ENCODE data around the gene HSD17B12. TPM values are rescaled to one million over a fixed set of nuclear protein-coding genes. Genes with fewer than 3 reads are reported as not detected.

Gene HSD17B12
- total RNA-seq, 1 donor from 2014 or later: 84.7 TPM

DNA sequence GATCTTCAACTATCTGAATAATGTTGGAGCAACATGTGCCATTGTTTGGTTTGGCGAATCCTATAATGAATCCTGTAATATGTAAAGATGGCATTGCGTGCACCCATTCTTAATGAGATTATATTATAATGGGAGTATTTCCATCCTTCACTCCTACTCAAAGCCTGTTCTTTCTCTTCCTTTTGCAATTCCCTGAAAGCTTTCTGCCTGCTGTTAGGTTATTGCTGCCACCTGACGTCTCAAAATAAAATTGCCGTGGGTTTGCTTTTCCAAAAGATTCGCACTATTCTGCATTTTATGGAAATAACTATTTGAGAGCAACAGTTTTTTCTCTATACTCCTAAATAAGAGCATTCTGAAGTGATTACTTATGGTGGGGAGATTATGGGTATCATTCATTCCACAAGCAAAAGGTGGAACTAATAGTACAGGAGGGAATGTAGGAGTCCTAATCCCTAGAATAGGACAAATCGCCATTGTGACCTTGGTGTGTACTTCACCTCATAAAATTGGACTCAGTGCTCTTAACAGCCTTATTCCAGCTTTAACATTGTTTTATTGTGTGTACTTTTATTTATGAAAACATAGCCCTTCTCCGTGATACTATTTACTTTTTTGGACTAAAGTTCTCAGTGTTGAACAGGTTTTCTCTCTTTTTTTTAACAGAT lies 130.5 kb downstream of the HSD17B12 start:
- Histone ChIP-seq H3K27me3 (ENCODE audit: control insufficient read depth, insufficient read depth, low read length) (no peaks in the 10 kb centered on the region), H3K4me3 (ENCODE audit: low read depth, low read length) (no peak overlapping the region), H3K36me3 (ENCODE audit: control insufficient read depth, insufficient read depth, low read length) (no peaks in the 10 kb centered on the region)
- peak; percentile 28 for TF ChIP-seq CTCF (IDR thresholded peaks at IDR 0.05; ENCODE audit: insufficient read depth, low read length, poor library complexity, severe bottlenecking)
- DNase-seq (ENCODE audit: low read depth): no peak

DNA sequence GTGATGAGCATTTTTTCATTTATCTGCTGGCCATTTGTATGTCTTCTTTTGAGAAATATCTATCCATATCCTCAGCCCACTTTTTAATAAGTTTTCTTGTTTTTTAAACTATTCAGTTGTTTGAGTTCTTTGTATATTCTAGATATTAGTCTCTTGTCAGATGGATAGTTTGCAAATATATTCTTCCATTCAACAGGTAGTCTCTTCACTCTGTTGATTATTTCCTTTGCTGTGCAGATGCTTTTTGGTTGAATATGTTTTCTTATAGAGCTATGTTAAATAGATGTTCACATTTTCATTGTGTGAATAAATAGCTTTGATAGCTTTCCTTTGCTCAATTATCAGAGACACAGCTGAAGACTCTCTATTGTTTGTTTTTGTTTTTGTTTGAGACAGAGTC lies 131.9 kb downstream of the HSD17B12 start:
- no peak overlapping the region for H3K4me3 ChIP-seq (ENCODE audit: low read depth, low read length)
- TF ChIP-seq CTCF (IDR thresholded peaks at IDR 0.05; ENCODE audit: insufficient read depth, low read length, poor library complexity, severe bottlenecking): no peak
- DNase-seq (ENCODE audit: low read depth): no peak
- no peaks in the 10 kb centered on the region for H3K36me3 ChIP-seq (ENCODE audit: control insufficient read depth, insufficient read depth, low read length)
- no peaks in the 10 kb centered on the region for H3K27me3 ChIP-seq (ENCODE audit: control insufficient read depth, insufficient read depth, low read length)

- TF ChIP-seq CTCF (IDR thresholded peaks at IDR 0.05; ENCODE audit: insufficient read depth, low read length, poor library complexity, severe bottlenecking): no peak
- no peaks in the 10 kb centered on the region for H3K36me3 ChIP-seq (ENCODE audit: control insufficient read depth, insufficient read depth, low read length)
- H3K27me3 ChIP-seq (ENCODE audit: control insufficient read depth, insufficient read depth, low read length): no peaks in the 10 kb centered on the region
- no peak overlapping the region for H3K4me3 ChIP-seq (ENCODE audit: low read depth, low read length)
- no peak for DNase-seq (ENCODE audit: low read depth)
Observed at GRCh38 chr11:43818220-43818619, 137.7 kb downstream of the HSD17B12 start.

- no peaks in the 10 kb centered on the region for H3K27me3 ChIP-seq (ENCODE audit: control insufficient read depth, insufficient read depth, low read length)
- H3K4me3 ChIP-seq (ENCODE audit: low read depth, low read length): no peak overlapping the region
- no peak for TF ChIP-seq CTCF (IDR thresholded peaks at IDR 0.05; ENCODE audit: insufficient read depth, low read length, poor library complexity, severe bottlenecking)
- no peak for DNase-seq (ENCODE audit: low read depth)
- H3K36me3 ChIP-seq (ENCODE audit: control insufficient read depth, insufficient read depth, low read length): no peaks in the 10 kb centered on the region
Observed at GRCh38 chr11:43819926-43820325, 139.4 kb downstream of the HSD17B12 start.

DNA sequence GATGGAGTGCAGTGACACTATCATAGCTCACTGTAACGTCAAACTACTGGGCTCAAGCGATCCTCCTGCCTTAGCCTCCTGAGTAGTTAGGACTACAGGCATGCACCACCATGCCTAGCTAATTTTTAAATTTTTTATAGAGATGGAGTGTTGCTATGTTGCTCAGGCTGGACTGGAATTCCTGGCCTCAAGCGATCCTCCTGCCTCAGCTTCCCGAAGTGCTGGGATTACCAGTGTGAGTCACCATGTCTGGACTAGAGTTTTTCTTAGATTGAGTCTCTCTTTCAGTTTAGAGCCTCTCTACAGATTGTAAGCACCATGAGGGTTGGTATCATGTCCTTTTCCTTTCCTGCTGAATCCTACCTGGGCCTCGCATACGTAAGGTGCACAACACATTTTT lies 142.8 kb downstream of the HSD17B12 start:
- H3K36me3 ChIP-seq (ENCODE audit: control insufficient read depth, insufficient read depth, low read length): no peaks in the 10 kb centered on the region
- TF ChIP-seq CTCF (IDR thresholded peaks at IDR 0.05; ENCODE audit: insufficient read depth, low read length, poor library complexity, severe bottlenecking): no peak
- no peaks in the 10 kb centered on the region for H3K27me3 ChIP-seq (ENCODE audit: control insufficient read depth, insufficient read depth, low read length)
- H3K4me3 ChIP-seq (ENCODE audit: low read depth, low read length): no peak overlapping the region
- no peak for DNase-seq (ENCODE audit: low read depth)

- DNase-seq (ENCODE audit: low read depth): no peak
- Histone ChIP-seq H3K27me3 (ENCODE audit: control insufficient read depth, insufficient read depth, low read length) (no peaks in the 10 kb centered on the region), H3K36me3 (ENCODE audit: control insufficient read depth, insufficient read depth, low read length) (no peaks in the 10 kb centered on the region), H3K4me3 (ENCODE audit: low read depth, low read length) (no peak overlapping the region)
- no peak for TF ChIP-seq CTCF (IDR thresholded peaks at IDR 0.05; ENCODE audit: insufficient read depth, low read length, poor library complexity, severe bottlenecking)
Observed at GRCh38 chr11:43823851-43824250, 143.3 kb downstream of the HSD17B12 start.
